IPS-20b (cell line): ENCODE data around the gene P2RY14.

ENCODE experiments used
- H3K27ac ChIP-seq: one replicate; pipeline ENCODE4 v1.5.1; 2013; ENCODE audit warnings: low read length
- H3K27me3 ChIP-seq: 2 replicates; pipeline ENCODE4 v1.6.1; 2013; ENCODE audit warnings: mild to moderate bottlenecking, low read length, inconsistent platforms; ENCODE audit not compliant: insufficient read depth
- H3K36me3 ChIP-seq: 2 replicates; pipeline ENCODE4 v1.6.1; 2013; ENCODE audit warnings: low read depth, mild to moderate bottlenecking, inconsistent platforms, low read length, moderate library complexity; ENCODE audit not compliant: insufficient read depth
- H3K4me1 ChIP-seq: 2 replicates; pipeline ENCODE4 v1.6.1; 2013; ENCODE audit warnings: mild to moderate bottlenecking, control low read depth, inconsistent platforms, low read length, moderate library complexity; ENCODE audit not compliant: insufficient read depth
- H3K4me3 ChIP-seq: 2 replicates; pipeline ENCODE4 v1.5.1; 2013; ENCODE audit warnings: mild to moderate bottlenecking, low read length, inconsistent platforms
- H3K9ac ChIP-seq: 2 replicates; pipeline ENCODE4 v1.6.1; 2013; ENCODE audit warnings: low read depth, mild to moderate bottlenecking, inconsistent platforms, low read length, moderate library complexity
- H3K9me3 ChIP-seq: 2 replicates; pipeline ENCODE4 v1.6.1; 2013; ENCODE audit warnings: mild to moderate bottlenecking, low read depth, low read length, inconsistent platforms; ENCODE audit not compliant: insufficient read depth

The P2RY14 gene

GRCh38 chr3:151169262-151169947 lies 108.9 kb downstream of the P2RY14 start:
- Histone ChIP-seq H3K4me1 (peaks cover 4% of the 10 kb centered on the region; the same call in 1 of the 2 replicates), H3K4me3 (no peak overlapping the region)

GRCh38 chr3:151168269-151169094 lies 109.9 kb downstream of the P2RY14 start:
- peaks cover 4% of the 10 kb centered on the region; the same call in 1 of the 2 replicates for H3K4me1 ChIP-seq
- H3K27ac ChIP-seq = no peak overlapping the region
- H3K36me3 ChIP-seq = peaks cover 20% of the 10 kb centered on the region
- H3K9me3 ChIP-seq = no peaks in the 10 kb centered on the region
- no peaks in the 10 kb centered on the region for H3K27me3 ChIP-seq
- H3K4me3 ChIP-seq = no peak overlapping the region
- no peak overlapping the region for H3K9ac ChIP-seq

More at GRCh38 chr3:151169262-151169947, 108.9 kb downstream of the P2RY14 start:
- Histone ChIP-seq H3K27ac (no peak overlapping the region), H3K36me3 (peaks cover 20% of the 10 kb centered on the region), H3K9ac (no peak overlapping the region), H3K9me3 (no peaks in the 10 kb centered on the region), H3K27me3 (no peaks in the 10 kb centered on the region)

GRCh38 chr3:151166161-151166560 lies 112.2 kb downstream of the P2RY14 start:
- no peak overlapping the region for H3K9ac ChIP-seq
- H3K9me3 ChIP-seq = no peaks in the 10 kb centered on the region
- peaks cover 20% of the 10 kb centered on the region for H3K36me3 ChIP-seq
- H3K27me3 ChIP-seq = no peaks in the 10 kb centered on the region
- no peaks in the 10 kb centered on the region for H3K4me1 ChIP-seq
- H3K27ac ChIP-seq = no peak overlapping the region
- no peak overlapping the region for H3K4me3 ChIP-seq

- Histone ChIP-seq H3K4me1 (no peaks in the 10 kb centered on the region), H3K27ac (no peak overlapping the region), H3K4me3 (no peak overlapping the region), H3K27me3 (no peaks in the 10 kb centered on the region), H3K9ac (no peak overlapping the region), H3K36me3 (peaks cover 30% of the 10 kb centered on the region), H3K9me3 (no peaks in the 10 kb centered on the region)
These were observed 113.1 kb downstream of the P2RY14 start for GRCh38 chr3:151165226-151165625.
